ENCODE results near the gene SIK3. TPM values are rescaled to one million over a fixed set of nuclear protein-coding genes. Genes with fewer than 3 reads are reported as not detected.

SIK3 gene
- total RNA-seq, 1 donor from 2014 or later = 24.4 TPM

GRCh38 chr11:116890193-116890592 is 208.0 kb downstream of the SIK3 start:
- Mint-ChIP-seq H3K27me3 (ENCODE audit: insufficient read depth, low read depth) (peaks cover 2% of the 10 kb centered on the region), H3K4me1 (peaks cover 5% of the 10 kb centered on the region), H3K4me3 (no peak overlapping the region), H3K9me3 (no peaks in the 10 kb centered on the region), H3K36me3 (peaks cover 8% of the 10 kb centered on the region), H3K27ac (no peak overlapping the region)
- Histone ChIP-seq H3K4me2 (no peak overlapping the region), H3K9ac (no peak overlapping the region), H3K79me2 (ENCODE audit: low read depth) (no peaks in the 10 kb centered on the region), H3F3A (ENCODE audit: low read depth) (peaks cover 3% of the 10 kb centered on the region), H3K27ac (no peak overlapping the region), H3K36me3 (no peaks in the 10 kb centered on the region), H3K4me3 (no peak overlapping the region), H4K20me1 (ENCODE audit: low read depth) (peaks cover 3% of the 10 kb centered on the region), H3K9me3 (ENCODE audit: low read depth) (no peaks in the 10 kb centered on the region), H3K4me1 (peaks cover 10% of the 10 kb centered on the region), H3K27me3 (no peaks in the 10 kb centered on the region), H2AFZ (replicated peaks) (no peak overlapping the region)
- no peak for TF ChIP-seq EZH2phosphoT487 (IDR thresholded peaks at IDR 0.05)
- DNase-seq (ENCODE audit: low spot score) = no peak

- Histone ChIP-seq H3K9ac (no peak overlapping the region), H3K27ac (no peak overlapping the region), H3K4me3 (no peak overlapping the region), H4K20me1 (ENCODE audit: low read depth) (no peaks in the 10 kb centered on the region), H3K4me2 (no peak overlapping the region), H3K4me1 (peaks cover 10% of the 10 kb centered on the region), H3F3A (ENCODE audit: low read depth) (peaks cover 3% of the 10 kb centered on the region), H3K27me3 (no peaks in the 10 kb centered on the region), H3K79me2 (ENCODE audit: low read depth) (no peaks in the 10 kb centered on the region), H3K36me3 (no peaks in the 10 kb centered on the region), H2AFZ (replicated peaks) (no peak overlapping the region), H3K9me3 (ENCODE audit: low read depth) (no peaks in the 10 kb centered on the region)
- Mint-ChIP-seq H3K4me1 (peaks cover 5% of the 10 kb centered on the region), H3K27ac (no peak overlapping the region), H3K4me3 (no peak overlapping the region), H3K9me3 (no peaks in the 10 kb centered on the region), H3K27me3 (ENCODE audit: insufficient read depth, low read depth) (peaks cover 2% of the 10 kb centered on the region), H3K36me3 (peaks cover 6% of the 10 kb centered on the region)
- no peak for DNase-seq (ENCODE audit: low spot score)
- TF ChIP-seq CTCF (IDR thresholded peaks at IDR 0.05) (no peak), EZH2phosphoT487 (IDR thresholded peaks at IDR 0.05) (no peak), EZH2 (IDR thresholded peaks at IDR 0.05) (no peak)
Observed at GRCh38 chr11:116888884-116889549, 209.2 kb downstream of the SIK3 start.

- no peak overlapping the region for H2AFZ ChIP-seq (replicated peaks)
- no peak overlapping the region for H3K27ac Mint-ChIP-seq
Observed at GRCh38 chr11:116888024-116888423, 210.2 kb downstream of the SIK3 start.

More at GRCh38 chr11:116888024-116888423, 210.2 kb downstream of the SIK3 start:
- H3K9ac ChIP-seq = no peak overlapping the region
- H3K4me3 ChIP-seq = no peak overlapping the region
- no peak overlapping the region for H3K27ac ChIP-seq
- no peaks in the 10 kb centered on the region for H3K36me3 ChIP-seq
- no peak for TF ChIP-seq CTCF (IDR thresholded peaks at IDR 0.05)
- no peak for TF ChIP-seq EZH2phosphoT487 (IDR thresholded peaks at IDR 0.05)
- TF ChIP-seq EZH2 (IDR thresholded peaks at IDR 0.05) = no peak
- no peak for DNase-seq (ENCODE audit: low spot score)
- peaks cover 2% of the 10 kb centered on the region for H3K27me3 Mint-ChIP-seq (ENCODE audit: insufficient read depth, low read depth)
- no peaks in the 10 kb centered on the region for H3K27me3 ChIP-seq
- no peaks in the 10 kb centered on the region for H3K9me3 ChIP-seq (ENCODE audit: low read depth)
- H3F3A ChIP-seq (ENCODE audit: low read depth) = peaks cover 3% of the 10 kb centered on the region
- H3K4me2 ChIP-seq = no peak overlapping the region
- H3K79me2 ChIP-seq (ENCODE audit: low read depth) = no peaks in the 10 kb centered on the region
- H3K4me3 Mint-ChIP-seq = no peak overlapping the region
- H3K9me3 Mint-ChIP-seq = no peaks in the 10 kb centered on the region
- H3K4me1 ChIP-seq = peaks cover 10% of the 10 kb centered on the region
- no peaks in the 10 kb centered on the region for H4K20me1 ChIP-seq (ENCODE audit: low read depth)
- H3K4me1 Mint-ChIP-seq = peaks cover 5% of the 10 kb centered on the region
- H3K36me3 Mint-ChIP-seq = peaks cover 3% of the 10 kb centered on the region

Data from neural progenitor cell (in vitro differentiated cells).